Stomach (tissue), 4 donors: ENCODE measurements around the gene PROSER1.

Source experiments
- CTCF ChIP-seq, 7 experiments: fragments of 450-650 bp in 4 of 7; fragments of 200-600 bp in 3 of 7; sonication (generic) in 3 of 7; IDR thresholded peaks; one replicate each; pipeline ENCODE4 v1.5.1; 2016 to 2019; ENCODE audit warnings: antibody characterized with exemption in 7 of 7, control low read depth in 2 of 7, mild to moderate bottlenecking in 1 of 7
- POLR2A ChIP-seq, 4 donors: fragments of 450-650 bp; IDR thresholded peaks; one replicate each; pipeline ENCODE4 v1.6.1; 2016; ENCODE audit warnings: antibody characterized with exemption in 4 of 4, control low read depth in 2 of 4, mild to moderate bottlenecking in 1 of 4, moderate library complexity in 1 of 4

GRCh38 chr13:39056018-39056417 is 18.1 kb upstream of the PROSER1 start:
- no peak for TF ChIP-seq POLR2A (IDR thresholded peaks at IDR 0.05)
- no peak for TF ChIP-seq CTCF (IDR thresholded peaks at IDR 0.05)
